ENCODE results near the gene CDYL.

- TF ChIP-seq, protein P1, sequence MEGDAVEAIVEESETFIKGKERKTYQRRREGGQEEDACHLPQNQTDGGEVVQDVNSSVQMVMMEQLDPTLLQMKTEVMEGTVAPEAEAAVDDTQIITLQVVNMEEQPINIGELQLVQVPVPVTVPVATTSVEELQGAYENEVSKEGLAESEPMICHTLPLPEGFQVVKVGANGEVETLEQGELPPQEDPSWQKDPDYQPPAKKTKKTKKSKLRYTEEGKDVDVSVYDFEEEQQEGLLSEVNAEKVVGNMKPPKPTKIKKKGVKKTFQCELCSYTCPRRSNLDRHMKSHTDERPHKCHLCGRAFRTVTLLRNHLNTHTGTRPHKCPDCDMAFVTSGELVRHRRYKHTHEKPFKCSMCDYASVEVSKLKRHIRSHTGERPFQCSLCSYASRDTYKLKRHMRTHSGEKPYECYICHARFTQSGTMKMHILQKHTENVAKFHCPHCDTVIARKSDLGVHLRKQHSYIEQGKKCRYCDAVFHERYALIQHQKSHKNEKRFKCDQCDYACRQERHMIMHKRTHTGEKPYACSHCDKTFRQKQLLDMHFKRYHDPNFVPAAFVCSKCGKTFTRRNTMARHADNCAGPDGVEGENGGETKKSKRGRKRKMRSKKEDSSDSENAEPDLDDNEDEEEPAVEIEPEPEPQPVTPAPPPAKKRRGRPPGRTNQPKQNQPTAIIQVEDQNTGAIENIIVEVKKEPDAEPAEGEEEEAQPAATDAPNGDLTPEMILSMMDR (IDR thresholded peaks at IDR 0.05) = no peak
- TF ChIP-seq EZH2 (IDR thresholded peaks at IDR 0.05) = no peak
- TF ChIP-seq EZH2phosphoT487 (IDR thresholded peaks at IDR 0.05) = no peak
Observed at GRCh38 chr6:4780360-4780812, 4.2 kb downstream of the CDYL start.

Data from neural progenitor cell (in vitro differentiated cells).